Stromal cell of bone marrow (primary cell): ENCODE results near the gene TULP1.

Experiments
- DNase-seq: peaks from one replicate; pipeline ENCODE4 v3.0.0-alpha.2; 2012; ENCODE audit warnings: low read depth

The TULP1 gene

GRCh38 chr6:35465646-35466045 lies 47.0 kb downstream of the TULP1 start:
- DNase-seq, result no peak

GRCh38 chr6:35463292-35463691 lies 49.4 kb downstream of the TULP1 start:
- DNase-seq, result no peak

GRCh38 chr6:35461270-35461669 lies 51.4 kb downstream of the TULP1 start:
- DNase-seq, result no peak

GRCh38 chr6:35457907-35458306 lies 54.8 kb downstream of the TULP1 start:
- DNase-seq, result no peak

- DNase-seq, result no peak
These were observed 58.1 kb downstream of the TULP1 start for GRCh38 chr6:35454391-35455110.

GRCh38 chr6:35453236-35453635 lies 59.5 kb downstream of the TULP1 start:
- DNase-seq, result no peak

GRCh38 chr6:35452183-35453090 lies 60.3 kb downstream of the TULP1 start, which contains the start of gene FANCE:
Gene FANCE (plus strand): TSS chr6:35452338. CDS start chr6:35452546, 208 bp downstream.
- DNase-seq, result peak; percentile 70

- DNase-seq, result no peak
These were observed 61.1 kb downstream of the TULP1 start for GRCh38 chr6:35451354-35452182.

- DNase-seq, result peak; percentile 52
These were observed 63.3 kb downstream of the TULP1 start for GRCh38 chr6:35449287-35449881.

- no peak for DNase-seq
These were observed 64.5 kb downstream of the TULP1 start for GRCh38 chr6:35448191-35448590.
